AG20443 (cell line): Measurements from ENCODE around the gene KCNG2.

Experiments used
- DNase-seq: peaks from one replicate; pipeline ENCODE4 v3.0.0; 2012; ENCODE audit warnings: low spot score, mixed read lengths

Gene KCNG2

DNA sequence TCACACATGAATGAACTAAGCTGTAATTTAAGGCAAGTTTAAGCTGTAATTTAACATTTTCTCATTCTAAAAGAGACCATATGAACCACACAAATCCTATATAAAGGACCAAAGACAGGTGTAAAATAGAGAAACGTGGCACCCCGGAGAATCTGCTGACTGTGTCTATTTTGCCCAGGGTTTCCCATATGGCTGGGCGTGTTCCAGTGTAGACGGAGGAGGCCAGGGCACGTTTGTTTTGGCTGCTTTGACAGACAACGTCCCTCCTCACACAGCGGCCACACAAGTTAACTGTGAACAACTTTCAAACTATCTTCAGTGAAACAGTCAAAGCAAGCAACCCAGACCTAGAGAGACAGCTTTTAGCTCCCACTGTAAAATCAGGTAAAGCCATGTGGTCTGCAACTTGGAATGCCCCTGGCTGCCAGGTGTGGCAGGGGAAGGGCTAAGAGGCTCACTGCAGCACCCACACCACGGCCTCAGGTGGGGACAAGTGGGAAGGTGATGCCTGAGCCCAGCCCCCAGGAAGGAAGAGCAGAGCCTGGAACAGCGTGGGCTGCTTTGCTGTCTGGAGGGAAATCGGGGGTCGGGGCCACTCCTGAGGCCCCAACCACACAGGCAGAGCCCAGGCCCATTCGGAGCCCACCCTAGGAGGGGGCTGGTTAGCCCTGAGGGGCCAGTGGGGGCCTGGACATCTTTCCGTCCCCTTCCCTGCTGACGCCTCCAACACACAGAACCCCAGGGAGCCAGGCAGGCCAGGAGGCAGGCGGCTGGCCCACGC lies 113.0 kb downstream of the KCNG2 start:
- DNase-seq = no peak

DNA sequence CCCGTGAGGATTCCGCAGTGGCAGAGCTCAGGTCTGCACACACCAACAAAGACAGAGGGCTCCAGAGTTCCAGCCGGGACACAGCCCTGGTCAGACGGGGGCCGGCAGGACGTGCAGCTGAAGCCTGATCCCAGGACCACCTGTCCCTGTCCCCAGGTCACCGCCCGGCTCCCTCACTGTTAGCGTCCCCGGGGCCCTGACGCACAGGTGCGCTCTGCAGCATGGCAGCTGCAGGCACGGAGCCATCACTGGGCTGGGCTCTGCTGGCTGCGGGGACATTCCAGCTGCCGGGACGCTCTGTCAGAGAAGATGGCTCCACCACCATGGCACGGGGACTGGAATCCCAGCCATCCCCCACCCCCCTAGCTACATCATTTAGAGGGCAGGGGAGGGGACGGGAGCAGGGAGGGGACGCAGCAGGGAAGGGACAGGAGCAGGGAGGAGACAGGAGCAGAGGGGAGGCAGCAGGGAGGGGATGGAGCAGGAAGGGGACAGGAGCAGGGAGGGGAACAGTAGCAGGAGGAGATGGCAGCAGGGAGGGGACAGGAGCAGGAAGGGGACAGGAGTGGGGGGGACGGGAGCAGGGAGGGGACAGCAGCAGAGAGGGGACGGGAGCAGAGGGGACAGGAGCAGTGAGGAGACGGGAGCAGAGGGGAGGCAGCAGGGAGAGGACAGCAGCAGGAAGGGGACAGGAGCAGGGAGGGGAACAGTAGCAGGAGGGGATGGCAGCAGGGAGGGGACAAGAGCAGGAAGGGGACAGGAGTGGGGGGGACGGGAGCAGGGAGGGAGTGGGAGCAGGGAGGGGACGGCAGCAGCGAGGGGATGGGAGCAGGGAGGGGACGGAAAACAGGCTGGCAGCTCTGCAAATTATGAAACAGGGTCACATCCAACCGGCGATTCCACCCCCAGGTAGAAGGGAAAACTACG lies 113.9 kb downstream of the KCNG2 start:
- no peak for DNase-seq

DNA sequence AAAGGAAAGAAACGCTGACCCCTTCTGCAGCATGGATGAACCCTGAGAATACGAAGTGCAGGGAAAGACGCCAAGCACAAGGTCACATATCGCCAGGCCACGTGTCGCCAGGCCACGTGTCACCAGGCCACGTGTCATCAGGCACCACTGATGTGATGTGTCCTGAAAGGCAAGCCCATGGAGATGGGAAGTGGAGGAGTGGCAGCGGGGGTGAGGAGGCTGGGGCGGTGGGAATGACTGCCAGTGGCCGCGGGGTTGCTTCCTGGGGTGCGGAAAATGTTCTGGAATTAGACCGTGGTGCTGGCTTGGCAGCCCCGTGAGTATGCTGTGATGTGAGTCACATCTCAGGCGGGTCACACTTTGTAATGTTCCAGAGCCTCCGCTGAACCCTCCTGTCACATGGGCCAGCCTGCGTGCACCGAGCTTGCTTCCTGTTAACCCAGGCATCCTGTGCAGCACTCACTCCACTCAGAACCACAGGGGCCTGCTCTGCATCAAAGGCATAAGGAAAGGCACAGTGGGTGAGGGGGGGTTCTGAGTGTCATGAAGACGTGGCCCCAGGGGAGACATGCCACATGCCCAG lies 114.8 kb downstream of the KCNG2 start:
- DNase-seq = peak; percentile 38

DNA sequence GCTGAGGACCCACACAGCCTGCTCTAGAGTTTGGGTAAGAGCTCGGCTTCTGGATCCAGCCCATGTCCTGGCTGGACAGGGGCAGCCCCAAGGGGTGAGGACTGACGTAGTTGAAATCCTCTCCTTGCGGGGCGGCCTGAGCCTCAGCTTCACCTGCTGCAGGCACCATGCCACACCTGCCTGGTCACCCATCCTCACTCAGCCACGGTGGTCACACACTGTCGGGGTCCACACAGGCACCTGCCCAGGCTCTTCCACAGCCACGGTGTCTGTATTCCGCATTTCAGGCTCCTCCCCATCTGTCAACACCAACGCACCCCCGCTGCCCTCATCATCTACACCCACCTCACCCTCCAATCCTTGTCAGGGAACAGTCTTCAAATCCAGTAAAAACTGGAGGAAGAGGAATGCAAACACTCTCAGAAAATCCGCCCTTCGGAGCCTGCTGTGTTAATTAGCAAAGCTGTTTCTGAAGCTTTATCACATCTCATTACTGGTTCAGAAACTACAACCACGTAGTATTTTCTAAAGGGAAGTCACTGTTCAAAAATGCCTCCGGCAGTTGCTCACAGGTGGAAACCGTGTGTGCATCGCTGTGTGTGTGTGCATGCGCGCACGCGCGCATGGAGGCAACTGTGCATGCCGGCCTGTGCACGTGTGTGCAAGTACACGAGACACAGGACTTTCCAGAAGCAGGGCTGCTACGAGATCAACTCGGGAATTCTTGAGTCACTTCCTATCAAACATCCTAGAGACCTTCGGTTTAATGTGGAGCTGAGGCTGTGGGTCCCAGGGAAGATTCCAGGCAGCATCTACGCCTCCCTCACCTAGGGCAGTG lies 115.5 kb downstream of the KCNG2 start:
- peak; percentile 3 for DNase-seq

DNA sequence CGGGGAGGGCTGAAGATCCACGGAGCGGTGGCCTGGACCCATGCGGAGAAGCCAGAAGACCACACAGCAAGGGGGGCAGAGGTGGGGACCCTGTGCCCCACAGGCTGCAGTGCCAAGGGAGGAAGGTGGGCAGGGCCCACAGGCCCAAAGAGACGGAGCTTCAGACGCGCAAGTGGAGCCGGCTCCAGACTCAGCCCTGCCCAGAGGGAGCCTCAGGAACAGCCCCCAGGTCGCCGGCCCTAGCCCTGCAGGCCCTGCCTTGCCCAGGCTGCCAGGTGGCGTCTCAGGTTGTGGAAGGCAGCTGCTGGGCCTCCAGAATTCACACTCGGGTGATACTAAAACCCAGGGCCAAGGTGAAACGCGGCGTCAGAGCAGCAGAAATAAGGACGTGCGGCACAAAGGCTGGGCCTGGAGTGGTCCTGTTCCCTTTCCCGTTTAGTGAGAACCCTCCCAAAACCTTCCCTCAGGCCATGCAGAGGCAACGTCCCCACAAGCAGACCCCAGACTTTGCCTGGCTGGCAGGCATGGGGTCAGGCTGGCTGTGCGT lies 116.9 kb downstream of the KCNG2 start:
- no peak for DNase-seq

DNA sequence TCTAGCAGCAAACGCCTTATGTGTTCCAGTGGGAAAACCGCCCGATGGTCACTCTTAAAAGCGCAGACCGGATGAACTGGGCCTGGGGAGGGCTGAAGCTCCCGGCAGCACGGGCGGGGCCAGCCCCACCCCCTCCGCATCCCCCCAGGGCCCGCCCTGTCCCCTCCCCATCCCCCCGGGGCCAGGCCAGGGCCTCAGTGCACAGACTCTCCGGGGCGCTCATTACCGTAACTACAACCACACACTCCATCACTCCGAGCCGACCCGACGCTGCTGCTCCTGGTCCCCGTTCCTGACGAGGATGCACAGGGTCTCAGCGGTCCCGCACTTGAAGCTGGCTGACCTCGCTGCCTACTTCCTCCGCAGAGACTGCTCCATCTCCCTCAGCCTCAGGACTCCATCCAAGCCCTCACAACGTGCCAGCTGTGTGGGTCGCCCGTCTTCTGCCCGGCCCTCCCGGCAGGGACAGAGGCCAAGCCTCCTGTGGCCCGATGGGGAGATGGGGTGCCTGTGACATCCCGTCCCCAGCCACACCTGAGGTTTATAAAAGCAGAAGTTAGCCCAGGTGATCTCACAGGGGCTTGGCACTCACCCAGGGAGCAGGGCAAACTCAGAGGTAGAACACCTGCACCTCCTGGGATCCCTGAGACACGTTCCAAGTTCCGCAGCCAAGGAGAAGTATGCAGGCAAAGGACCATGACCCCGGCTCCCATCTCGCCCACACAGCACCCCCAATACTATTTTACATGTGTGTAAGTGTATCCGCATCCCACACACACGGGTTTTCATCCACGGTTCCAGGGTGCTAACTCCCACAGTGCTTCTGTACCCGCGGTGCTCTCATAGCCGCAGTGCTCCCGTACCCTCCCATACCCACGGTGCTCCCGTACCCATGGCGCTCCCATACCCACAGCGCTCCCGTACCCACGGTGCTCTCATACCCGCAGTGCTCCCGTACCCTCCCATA lies 117.7 kb downstream of the KCNG2 start:
- no peak for DNase-seq

DNA sequence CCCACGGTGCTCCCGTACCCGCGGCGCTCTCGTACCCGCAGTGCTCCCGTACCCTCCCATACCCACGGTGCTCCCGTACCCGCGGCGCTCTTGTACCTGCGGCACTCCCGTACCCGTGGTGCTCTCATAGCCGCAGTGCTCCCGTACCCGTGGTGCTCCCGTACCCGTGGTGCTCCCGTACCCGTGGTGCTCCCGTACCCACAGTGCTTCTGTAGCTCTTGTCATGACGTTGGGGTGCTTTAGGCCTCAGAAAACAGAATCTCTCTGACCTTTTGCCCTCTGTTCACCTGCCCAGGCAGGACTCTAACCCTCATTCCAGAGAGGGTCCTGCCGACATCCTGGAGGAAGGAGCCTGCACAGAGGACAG lies 118.4 kb downstream of the KCNG2 start:
- DNase-seq = no peak

DNA sequence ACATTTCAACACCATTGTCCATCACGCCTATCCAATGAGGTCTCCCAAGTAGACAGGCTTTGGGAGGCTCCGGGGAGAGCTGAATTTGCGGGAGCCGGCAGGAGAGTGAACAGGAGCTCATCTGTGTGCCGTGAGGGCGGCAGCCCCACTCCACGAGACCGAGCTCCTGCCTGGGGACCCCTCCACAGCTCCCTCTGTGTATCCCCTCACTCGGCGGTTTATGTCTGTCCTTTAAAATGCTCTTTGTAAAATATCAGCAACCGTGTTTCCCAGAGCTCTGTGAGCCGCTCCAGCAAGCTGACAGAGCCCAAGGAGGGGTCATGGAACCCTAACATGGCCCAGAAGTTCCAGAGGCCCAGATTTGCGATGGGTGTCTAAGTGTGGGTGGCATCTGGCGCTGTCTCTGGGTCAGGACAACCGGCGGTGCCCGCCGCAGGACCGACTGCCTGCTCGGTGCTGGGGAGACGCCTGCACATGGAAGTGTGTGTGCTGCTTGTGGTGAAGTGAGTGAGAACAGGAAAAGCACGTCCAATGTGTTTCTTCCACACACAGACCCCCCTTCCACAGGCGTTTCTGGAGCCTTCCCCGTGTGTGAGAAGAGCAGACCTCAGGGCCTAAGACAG lies 118.9 kb downstream of the KCNG2 start:
- DNase-seq = no peak

DNA sequence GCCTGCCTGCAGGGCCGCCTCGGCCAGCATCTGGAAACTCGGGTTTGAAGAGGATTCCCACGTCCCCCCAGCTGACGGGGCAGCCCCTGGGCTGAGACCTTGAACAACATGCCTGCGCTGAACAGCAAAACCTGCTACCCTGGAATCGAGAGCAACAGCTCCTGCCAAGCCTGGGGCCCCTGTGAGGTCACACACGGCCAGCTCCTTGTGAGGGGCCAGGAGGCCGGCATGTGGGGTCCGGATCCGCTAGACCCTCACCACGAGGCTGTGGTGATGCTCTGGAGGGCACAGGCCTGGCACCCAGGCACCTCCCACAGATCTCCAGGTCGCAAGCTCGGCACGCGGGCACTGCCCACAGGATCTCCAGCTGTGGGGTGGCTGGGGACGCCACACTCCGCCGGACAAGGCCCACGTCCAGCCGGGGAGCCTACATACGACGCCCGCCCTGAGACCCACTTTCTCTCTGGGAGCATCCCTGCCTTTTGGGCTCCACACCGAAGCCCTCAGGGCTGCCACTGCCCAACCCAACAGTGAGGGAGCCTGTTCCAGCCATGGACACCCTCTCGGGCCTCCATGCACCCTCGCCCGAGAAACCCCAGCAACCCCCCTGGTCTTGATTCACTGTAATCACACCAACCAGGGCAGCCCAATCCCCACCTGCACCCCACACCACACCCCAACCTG lies 119.6 kb downstream of the KCNG2 start:
- no peak for DNase-seq

DNA sequence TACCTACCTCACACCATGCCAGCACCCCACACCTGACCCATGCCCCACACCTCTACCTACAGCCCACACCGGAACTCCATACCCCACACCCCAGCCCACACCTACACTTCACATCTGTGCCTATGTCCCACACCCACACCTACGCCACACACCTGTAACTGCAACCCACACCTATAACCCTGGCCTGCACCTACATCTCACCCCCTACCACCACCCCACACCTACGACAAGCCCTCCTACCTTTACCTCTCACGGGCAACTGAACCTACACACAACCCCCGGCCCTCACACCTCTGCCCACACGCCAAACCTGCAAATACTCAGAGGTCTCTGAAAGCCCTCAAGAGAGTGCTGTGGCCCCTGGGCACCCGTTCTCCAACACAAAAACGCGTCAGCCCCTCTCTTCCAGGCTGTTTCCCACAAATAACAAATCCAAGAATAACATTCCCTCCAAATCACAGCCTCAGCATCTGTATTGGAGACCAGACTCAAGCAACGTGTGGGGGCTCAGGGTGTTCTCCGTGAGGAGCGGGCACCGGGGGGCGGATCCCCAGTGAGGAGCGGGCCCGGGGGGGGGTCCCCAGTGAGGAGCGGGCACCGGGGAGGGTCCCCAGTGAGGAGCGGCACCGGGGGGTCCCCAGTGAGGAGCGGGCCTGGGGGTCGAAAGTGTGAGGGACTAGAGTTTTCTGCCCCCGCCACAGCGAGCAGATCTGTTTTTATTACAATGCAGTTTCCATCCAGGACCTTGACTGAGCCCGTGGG lies 120.3 kb downstream of the KCNG2 start:
- no peak for DNase-seq

DNA sequence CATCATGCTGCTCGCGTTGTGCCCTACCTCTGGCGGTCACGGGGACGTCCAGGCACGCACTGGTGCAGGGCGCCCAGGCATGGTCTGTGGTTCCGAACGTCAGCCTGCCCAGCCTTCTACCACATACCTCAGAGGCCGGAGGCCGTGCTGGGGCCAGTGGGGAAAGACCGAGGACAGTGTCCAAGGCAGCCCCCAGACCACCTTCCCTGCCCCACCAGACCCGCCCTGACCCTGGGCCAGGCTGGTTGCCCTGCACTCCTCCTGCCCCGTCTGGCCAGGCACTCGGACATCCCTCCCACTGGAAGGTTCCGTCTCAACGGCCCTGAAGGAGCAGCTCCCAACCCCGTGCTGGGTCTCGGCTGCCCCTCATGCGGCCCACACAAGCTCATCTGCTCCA lies 120.9 kb downstream of the KCNG2 start:
- no peak for DNase-seq

DNA sequence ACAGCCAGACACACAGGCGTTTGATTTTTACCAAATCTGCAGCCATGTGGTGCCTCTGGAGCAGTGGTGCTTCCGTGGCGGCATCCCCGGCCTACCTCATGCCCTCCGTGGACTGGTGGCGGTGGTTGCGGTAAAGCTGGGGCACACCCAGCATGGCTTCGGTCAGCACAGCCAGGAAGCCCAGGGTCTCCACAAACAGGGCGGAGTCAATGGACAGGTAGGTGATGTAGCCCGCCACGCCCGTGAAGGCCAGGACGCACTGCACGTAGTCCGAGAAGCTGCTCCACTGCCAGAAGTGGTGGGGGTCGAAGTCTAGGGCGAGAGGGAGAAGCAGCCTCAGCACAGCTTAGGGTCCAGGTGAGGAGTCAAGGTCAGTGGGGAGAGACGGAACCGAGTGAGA lies 121.4 kb downstream of the KCNG2 start:
- no peak for DNase-seq

DNA sequence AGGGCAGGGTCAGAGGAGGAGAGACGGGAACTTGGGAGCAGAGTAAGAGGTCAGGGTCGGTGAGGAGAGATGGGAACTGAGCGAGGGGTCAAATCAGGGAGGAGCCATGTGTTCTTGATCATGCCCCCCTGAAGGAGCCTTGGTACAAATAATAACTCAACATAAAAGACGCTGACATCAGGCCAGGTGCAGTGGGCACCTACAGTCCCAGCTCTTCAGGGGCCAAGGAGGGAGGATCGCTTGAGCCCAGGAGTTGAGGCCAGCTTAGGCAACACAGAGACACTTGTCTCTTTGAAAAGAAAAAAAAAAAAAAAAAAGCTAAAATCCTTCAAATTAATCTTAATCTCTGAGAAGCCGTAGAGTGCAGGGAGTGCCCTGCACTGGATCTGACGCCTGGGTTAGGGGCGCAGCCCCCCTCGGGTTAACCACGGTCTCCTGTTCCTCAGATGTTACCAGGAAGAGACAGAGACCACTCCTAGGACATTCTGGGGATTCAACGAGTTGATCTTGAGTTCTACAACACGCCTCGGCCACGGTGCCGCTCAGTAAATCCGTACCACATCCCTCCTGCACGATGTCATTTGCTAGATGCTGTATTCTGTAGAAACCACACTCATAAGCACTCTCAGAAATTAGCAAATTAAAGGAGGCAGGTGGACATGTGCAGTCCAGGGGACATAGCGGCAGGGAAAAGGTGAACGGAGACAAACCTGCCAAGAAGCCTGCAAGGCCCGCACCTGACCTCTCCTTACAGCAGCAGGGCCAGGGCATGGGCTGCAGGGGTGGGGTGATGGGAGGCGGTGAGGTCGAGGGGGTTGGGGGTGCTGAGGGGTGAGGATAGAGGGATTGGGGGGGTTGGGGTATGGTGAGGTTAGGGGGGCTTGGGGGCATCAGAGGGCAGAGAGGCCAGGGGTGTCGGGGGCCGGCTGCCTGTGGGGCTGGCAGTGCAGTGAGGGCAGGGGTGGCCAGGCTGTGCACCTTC lies 124.5 kb downstream of the KCNG2 start:
- DNase-seq = no peak

DNA sequence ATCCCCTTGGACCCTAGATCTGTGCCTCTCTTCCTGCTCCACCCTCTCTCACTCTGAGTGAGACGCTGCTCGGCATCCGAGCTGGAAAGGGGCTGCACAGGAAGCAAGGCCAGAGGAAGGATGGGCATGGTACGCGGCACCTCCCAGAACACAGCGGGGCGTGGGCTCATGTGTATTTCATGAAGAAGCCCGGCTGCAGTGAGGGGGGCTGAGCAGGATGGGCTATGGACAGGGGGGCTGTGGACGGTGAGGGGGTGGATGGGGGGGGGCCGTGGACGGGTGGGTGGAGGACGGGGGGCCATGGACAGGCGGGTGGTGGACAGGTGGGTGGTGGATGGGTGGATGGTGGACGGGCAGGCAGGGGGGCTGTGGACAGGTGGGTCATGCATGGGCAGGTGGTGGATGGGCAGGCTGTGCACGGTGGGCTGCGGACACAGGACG lies 125.3 kb downstream of the KCNG2 start:
- no peak for DNase-seq

DNA sequence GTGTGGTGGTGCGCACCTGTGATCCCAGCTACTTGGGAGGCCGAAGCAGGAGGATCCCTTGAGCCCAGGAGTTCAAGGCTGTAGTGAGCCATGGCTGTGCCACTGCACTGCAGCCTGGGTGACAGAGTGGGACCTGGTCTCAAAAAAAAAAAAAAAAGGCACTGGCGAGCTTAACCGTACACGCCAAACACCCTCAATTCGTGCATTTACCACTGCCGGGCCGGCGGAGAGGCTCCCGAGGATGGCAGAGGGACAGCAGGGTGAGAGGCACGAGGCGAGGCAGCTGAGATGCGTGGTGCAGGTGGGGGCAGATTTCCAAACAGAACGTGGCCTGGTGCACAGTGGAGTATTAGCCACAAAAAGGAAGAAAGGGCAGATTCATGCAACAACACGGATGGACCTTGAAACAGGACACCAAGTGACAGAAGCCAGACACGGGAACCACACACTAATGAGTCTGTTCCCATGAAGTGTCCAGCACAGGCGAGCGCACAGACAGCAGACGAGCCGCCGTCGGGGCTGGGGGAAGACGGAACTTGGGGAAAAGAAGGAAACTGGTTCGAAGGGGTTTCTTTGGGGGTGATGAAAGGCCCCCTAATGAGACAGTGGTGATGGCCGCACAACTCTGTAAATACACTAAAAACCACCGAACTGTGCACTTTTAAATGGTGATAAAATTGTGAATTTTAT lies 126.3 kb downstream of the KCNG2 start:
- no peak for DNase-seq

DNA sequence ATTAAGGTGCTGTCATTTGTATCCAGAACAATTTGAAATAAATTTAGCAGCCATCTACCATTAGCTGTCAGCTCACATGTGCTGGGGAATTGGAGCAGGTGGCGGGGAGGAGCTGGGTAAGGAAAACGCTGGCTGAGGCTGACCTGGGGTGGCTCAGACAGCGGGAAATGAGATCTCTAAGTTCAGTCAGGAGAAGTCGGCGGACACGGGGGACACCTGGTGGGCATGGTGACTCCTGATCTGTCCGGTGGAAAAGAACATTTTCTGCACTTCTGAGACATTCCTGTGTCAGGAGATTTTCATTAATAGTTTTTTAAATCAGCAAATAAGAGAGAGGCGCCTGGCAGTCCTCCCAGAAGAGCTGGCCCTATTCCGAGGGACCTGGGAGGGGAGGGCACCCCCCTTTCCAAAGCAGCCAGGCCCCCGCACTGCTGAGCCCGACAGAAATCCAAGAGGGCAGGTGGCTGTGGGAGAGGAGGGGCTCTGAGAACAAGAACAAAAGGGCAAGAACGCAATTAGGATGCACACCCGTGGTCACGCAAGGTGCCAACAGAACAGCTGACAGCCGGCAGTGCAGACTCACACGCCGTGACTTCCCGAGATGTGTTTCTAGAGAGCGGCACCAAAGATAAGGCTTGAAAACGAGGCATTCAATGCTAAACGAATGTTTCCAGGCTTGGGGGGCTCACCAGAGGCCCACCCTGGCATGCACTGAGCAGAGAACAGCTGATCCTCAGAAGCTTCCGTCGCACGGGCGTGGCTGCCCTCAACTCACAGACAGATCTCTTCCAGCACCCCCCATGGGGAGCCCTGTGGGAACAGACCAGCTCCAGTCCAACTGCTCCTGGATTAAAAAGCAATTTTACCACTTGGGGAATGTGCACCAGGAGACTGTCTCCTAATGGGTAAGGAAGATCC lies 127.3 kb downstream of the KCNG2 start:
- DNase-seq = no peak
